ENCODE data around the gene GLYR1.

Gene GLYR1

GRCh38 chr16:4864728-4865127 is 17.6 kb upstream of the GLYR1 start:
- Histone ChIP-seq H3K27ac (no peak overlapping the region), H3K27me3 (ENCODE audit: insufficient read depth, low read depth, severe bottlenecking) (no peaks in the 10 kb centered on the region), H3K4me3 (ENCODE audit: low read depth, low read length) (no peak overlapping the region), H3K9me3 (ENCODE audit: severe bottlenecking) (no peaks in the 10 kb centered on the region), H3K36me3 (peaks cover 65% of the 10 kb centered on the region)
- TF ChIP-seq, protein P1, sequence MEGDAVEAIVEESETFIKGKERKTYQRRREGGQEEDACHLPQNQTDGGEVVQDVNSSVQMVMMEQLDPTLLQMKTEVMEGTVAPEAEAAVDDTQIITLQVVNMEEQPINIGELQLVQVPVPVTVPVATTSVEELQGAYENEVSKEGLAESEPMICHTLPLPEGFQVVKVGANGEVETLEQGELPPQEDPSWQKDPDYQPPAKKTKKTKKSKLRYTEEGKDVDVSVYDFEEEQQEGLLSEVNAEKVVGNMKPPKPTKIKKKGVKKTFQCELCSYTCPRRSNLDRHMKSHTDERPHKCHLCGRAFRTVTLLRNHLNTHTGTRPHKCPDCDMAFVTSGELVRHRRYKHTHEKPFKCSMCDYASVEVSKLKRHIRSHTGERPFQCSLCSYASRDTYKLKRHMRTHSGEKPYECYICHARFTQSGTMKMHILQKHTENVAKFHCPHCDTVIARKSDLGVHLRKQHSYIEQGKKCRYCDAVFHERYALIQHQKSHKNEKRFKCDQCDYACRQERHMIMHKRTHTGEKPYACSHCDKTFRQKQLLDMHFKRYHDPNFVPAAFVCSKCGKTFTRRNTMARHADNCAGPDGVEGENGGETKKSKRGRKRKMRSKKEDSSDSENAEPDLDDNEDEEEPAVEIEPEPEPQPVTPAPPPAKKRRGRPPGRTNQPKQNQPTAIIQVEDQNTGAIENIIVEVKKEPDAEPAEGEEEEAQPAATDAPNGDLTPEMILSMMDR (IDR thresholded peaks at IDR 0.05; ENCODE audit: low read depth, low read length) = no peak
- DNase-seq = no peak

DNA sequence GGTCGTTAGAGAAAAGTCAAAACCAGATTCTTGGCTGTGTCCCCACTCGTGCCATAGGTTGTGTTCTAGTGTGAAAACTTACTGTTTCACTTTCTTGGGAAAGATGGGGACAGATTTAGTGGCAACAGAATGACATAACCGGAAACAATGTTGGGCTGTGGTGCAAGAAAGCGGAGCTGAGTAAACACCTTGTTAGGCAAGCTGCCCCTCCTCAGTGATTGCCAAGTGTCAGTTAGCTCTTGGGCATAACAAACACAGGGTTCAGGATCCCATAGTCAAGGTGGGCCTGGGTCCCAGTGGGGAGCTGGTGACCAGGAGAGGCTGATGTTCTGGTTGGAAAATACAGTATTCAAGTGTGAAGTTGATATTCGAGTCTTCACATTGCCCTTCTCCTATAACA is 15.6 kb upstream of the GLYR1 start:
- TF ChIP-seq, protein P1 (IDR thresholded peaks at IDR 0.05; ENCODE audit: low read depth, low read length) = no peak
- Histone ChIP-seq H3K9me3 (ENCODE audit: severe bottlenecking) (no peaks in the 10 kb centered on the region), H3K4me3 (ENCODE audit: low read depth, low read length) (no peak overlapping the region), H3K27me3 (ENCODE audit: insufficient read depth, low read depth, severe bottlenecking) (no peaks in the 10 kb centered on the region), H3K27ac (no peak overlapping the region), H3K36me3 (peaks cover 75% of the 10 kb centered on the region)
- no peak for DNase-seq

GRCh38 chr16:4860727-4861342 is 13.7 kb upstream of the GLYR1 start:
- no peak for DNase-seq
- no peaks in the 10 kb centered on the region for H3K9me3 ChIP-seq (ENCODE audit: severe bottlenecking)
- no peak overlapping the region for H3K27ac ChIP-seq
- H3K27me3 ChIP-seq (ENCODE audit: insufficient read depth, low read depth, severe bottlenecking) = no peaks in the 10 kb centered on the region
- peaks cover 78% of the 10 kb centered on the region for H3K36me3 ChIP-seq
- H3K4me3 ChIP-seq (ENCODE audit: low read depth, low read length) = no peak overlapping the region
- TF ChIP-seq, protein P1 (IDR thresholded peaks at IDR 0.05; ENCODE audit: low read depth, low read length) = no peak

DNA sequence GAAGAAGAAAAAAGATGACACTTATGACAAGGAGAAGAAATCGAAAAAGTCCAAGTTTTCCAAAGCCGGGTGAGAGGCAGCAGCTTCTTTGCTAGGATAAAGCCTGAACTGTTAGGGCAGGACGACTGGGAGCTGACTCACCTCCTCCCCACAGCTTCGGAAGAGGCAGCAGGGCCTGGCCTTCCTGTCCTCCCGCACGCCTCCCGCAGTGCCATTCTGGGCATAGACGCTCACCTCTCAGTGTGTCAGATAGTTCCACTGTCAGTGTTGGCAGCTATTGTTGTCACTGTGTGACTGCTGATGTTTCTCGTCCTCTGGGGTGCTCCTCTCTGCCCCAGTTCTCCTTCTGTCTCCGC is 12.8 kb upstream of the GLYR1 start:
- Histone ChIP-seq H3K36me3 (peaks cover 87% of the 10 kb centered on the region), H3K9me3 (ENCODE audit: severe bottlenecking) (no peaks in the 10 kb centered on the region), H3K4me3 (ENCODE audit: low read depth, low read length) (no peak overlapping the region), H3K27me3 (ENCODE audit: insufficient read depth, low read depth, severe bottlenecking) (no peaks in the 10 kb centered on the region), H3K27ac (no peak overlapping the region)
- DNase-seq = no peak
- TF ChIP-seq, protein P1 (IDR thresholded peaks at IDR 0.05; ENCODE audit: low read depth, low read length) = no peak

GRCh38 chr16:4859190-4859899 is 12.3 kb upstream of the GLYR1 start:
- no peaks in the 10 kb centered on the region for H3K9me3 ChIP-seq (ENCODE audit: severe bottlenecking)
- TF ChIP-seq, protein P1 (IDR thresholded peaks at IDR 0.05; ENCODE audit: low read depth, low read length) = no peak
- no peaks in the 10 kb centered on the region for H3K27me3 ChIP-seq (ENCODE audit: insufficient read depth, low read depth, severe bottlenecking)
- no peak overlapping the region for H3K4me3 ChIP-seq (ENCODE audit: low read depth, low read length)
- peaks cover 88% of the 10 kb centered on the region for H3K36me3 ChIP-seq
- DNase-seq = no peak
- no peak overlapping the region for H3K27ac ChIP-seq
